ENCODE measurements around the gene HP1BP3.

- TF ChIP-seq CTCF (IDR thresholded peaks at IDR 0.05) (no peak), POLR2A (IDR thresholded peaks at IDR 0.05) (no peak)
Observed at GRCh38 chr1:20723159-20723536, 64.0 kb downstream of the HP1BP3 start.
